ENCODE results near the gene GAS6.
"Not testable (repeated sequence)": the region's sequence is repeated elsewhere in the genome, so short reads cannot be mapped to it uniquely, and the experiment has no call there.

The GAS6 gene

GRCh38 chr13:113831061-113831460 lies 32.8 kb downstream of the GAS6 start:
- no peak for DNase-seq
- Histone ChIP-seq H3K36me3 (replicated peaks) (no peaks in the 10 kb centered on the region), H3K27me3 (replicated peaks) (no peaks in the 10 kb centered on the region), H3K4me3 (ENCODE audit: low read depth, low read length) (no peak overlapping the region), H3K27ac (no peak overlapping the region)
- no peak for TF ChIP-seq CTCF (IDR thresholded peaks at IDR 0.05; ENCODE audit: low read depth, low read length, missing control alignments)
- in situ Hi-C loops (cut with HindIII; ENCODE audit: low pct_ligation_motif_present, low sequenced_read_pairs): no loop called here

GRCh38 chr13:113830426-113830950 lies 33.4 kb downstream of the GAS6 start:
- H3K4me3 ChIP-seq (ENCODE audit: low read depth, low read length); DNase-seq; H3K27me3 ChIP-seq (replicated peaks); in situ Hi-C loops (cut with HindIII; ENCODE audit: low pct_ligation_motif_present, low sequenced_read_pairs); H3K27ac ChIP-seq; H3K36me3 ChIP-seq (replicated peaks): not testable (repeated sequence)

- no peaks in the 10 kb centered on the region for H3K36me3 ChIP-seq (replicated peaks)
- no peak for TF ChIP-seq CTCF (IDR thresholded peaks at IDR 0.05; ENCODE audit: low read depth, low read length, missing control alignments)
- H3K27me3 ChIP-seq (replicated peaks): no peaks in the 10 kb centered on the region
- H3K27ac ChIP-seq: no peak overlapping the region
- no peak for DNase-seq
- in situ Hi-C loops (cut with HindIII; ENCODE audit: low pct_ligation_motif_present, low sequenced_read_pairs): no loop called here
- no peak overlapping the region for H3K4me3 ChIP-seq (ENCODE audit: low read depth, low read length)
These were observed 35.5 kb downstream of the GAS6 start for GRCh38 chr13:113828282-113828825.

GRCh38 chr13:113827021-113827420 lies 36.9 kb downstream of the GAS6 start:
- H3K4me3 ChIP-seq (ENCODE audit: low read depth, low read length): no peak overlapping the region
- H3K36me3 ChIP-seq (replicated peaks): no peaks in the 10 kb centered on the region
- no peak overlapping the region for H3K27ac ChIP-seq
- no peak for DNase-seq
- H3K27me3 ChIP-seq (replicated peaks): no peaks in the 10 kb centered on the region
- in situ Hi-C loops (cut with HindIII; ENCODE audit: low pct_ligation_motif_present, low sequenced_read_pairs): no loop called here
- TF ChIP-seq CTCF (IDR thresholded peaks at IDR 0.05; ENCODE audit: low read depth, low read length, missing control alignments): no peak

DNA sequence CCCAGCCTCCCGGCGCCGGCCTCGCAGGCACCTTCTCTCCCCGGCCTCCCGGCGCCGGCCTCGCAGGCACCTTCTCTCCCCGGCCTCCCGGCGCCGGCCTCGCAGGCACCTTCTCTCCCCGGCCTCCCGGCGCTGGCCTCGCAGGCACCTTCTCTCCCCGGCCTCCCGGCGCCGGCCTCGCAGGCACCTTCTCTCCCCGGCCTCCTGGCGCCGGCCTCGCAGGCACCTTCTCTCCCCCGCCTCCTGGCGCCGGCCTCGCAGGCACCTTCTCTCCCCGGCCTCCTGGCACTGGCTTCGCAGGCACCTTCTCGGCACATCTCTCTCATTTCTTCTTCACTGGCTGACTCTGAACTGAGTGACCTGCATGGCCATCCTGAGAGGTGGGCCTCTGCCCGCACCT lies 37.4 kb downstream of the GAS6 start:
- DNase-seq; H3K4me3 ChIP-seq (ENCODE audit: low read depth, low read length); in situ Hi-C loops (cut with HindIII; ENCODE audit: low pct_ligation_motif_present, low sequenced_read_pairs); H3K27ac ChIP-seq; H3K27me3 ChIP-seq (replicated peaks); H3K36me3 ChIP-seq (replicated peaks): not testable (repeated sequence)

DNA sequence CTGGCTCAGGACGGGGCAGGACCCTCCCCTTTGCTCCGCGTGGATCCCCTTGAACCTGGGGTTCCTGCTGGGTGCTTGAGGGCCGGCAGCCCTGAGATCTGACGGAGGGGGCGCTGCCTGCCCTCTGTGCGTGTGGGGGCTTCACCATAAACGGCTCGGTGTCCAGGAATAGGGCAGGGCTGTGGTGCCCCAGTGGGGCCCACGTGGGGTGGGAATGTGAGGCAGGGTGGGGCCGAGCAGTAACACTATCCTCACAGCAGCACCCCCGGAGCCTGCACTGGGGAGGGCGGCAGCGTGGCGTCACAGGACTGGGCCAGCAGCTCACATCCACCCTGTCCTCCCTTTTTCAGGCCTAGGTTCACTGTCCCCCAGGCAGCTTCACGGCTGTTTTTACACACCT lies 38.0 kb downstream of the GAS6 start:
- H3K36me3 ChIP-seq (replicated peaks): no peaks in the 10 kb centered on the region
- in situ Hi-C loops (cut with HindIII; ENCODE audit: low pct_ligation_motif_present, low sequenced_read_pairs): no loop called here
- H3K27ac ChIP-seq: no peak overlapping the region
- no peak for DNase-seq
- H3K27me3 ChIP-seq (replicated peaks): no peaks in the 10 kb centered on the region
- H3K4me3 ChIP-seq (ENCODE audit: low read depth, low read length): no peak overlapping the region
- no peak for TF ChIP-seq CTCF (IDR thresholded peaks at IDR 0.05; ENCODE audit: low read depth, low read length, missing control alignments)

DNA sequence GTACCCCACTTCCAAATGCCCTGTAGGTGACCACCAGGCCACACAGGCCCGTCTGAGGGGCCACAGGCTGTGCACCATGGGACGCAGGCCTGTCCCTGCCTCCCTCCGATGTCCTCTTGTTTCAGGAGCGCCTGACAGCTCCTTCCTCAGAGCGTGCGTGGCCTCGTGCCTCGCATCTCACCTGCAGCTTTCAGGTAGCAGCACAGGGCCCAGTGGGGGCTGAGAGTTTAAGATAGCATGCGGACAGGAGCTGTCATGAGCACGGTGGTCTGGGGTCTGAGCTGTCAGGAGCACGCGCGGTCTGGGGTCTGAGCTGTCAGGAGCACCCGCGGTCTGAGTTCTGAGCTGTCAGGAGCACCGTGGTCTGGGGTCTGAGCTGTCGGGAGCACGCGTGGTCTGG lies 40.1 kb downstream of the GAS6 start:
- Histone ChIP-seq H3K27ac (no peak overlapping the region), H3K36me3 (replicated peaks) (no peaks in the 10 kb centered on the region), H3K27me3 (replicated peaks) (no peaks in the 10 kb centered on the region), H3K4me3 (ENCODE audit: low read depth, low read length) (no peak overlapping the region)
- TF ChIP-seq CTCF (IDR thresholded peaks at IDR 0.05; ENCODE audit: low read depth, low read length, missing control alignments): no peak
- no peak for DNase-seq
- in situ Hi-C loops (cut with HindIII; ENCODE audit: low pct_ligation_motif_present, low sequenced_read_pairs): no loop called here

Measured in brain microvascular endothelial cell (primary cell).